Large intestine (tissue), 3 donors: Measurements from ENCODE around the gene TCTN1. TPM values are rescaled to one million over a fixed set of nuclear protein-coding genes. Genes with fewer than 3 reads are reported as not detected.
A peak's percentile ranks its signal among the peaks of the same experiment; 100 is the strongest.
"Not testable (repeated sequence)": the region's sequence is repeated elsewhere in the genome, so short reads cannot be mapped to it uniquely, and the experiment has no call there.

ENCODE experiments used
- DNase-seq, 2 donors: peaks; one replicate each; pipeline versions ENCODE4 v3.0.0 to v3.0.0-alpha.2; 2013
- H3K27ac ChIP-seq: one replicate; pipeline ENCODE4 v1.5.1; 2013; ENCODE audit warnings: low read length
- H3K27me3 ChIP-seq: 2 replicates; pipeline ENCODE4 v1.6.1; 2013; ENCODE audit warnings: low read length; ENCODE audit not compliant: control insufficient read depth, insufficient read depth
- H3K36me3 ChIP-seq: 2 replicates; pipeline ENCODE4 v1.6.1; 2013; ENCODE audit warnings: low read length; ENCODE audit not compliant: control insufficient read depth, insufficient read depth
- H3K4me1 ChIP-seq: one replicate; pipeline ENCODE4 v1.6.1; 2013; ENCODE audit warnings: low read length; ENCODE audit not compliant: control insufficient read depth, insufficient read depth
- H3K4me3 ChIP-seq: one replicate; pipeline ENCODE4 v1.5.1; 2013; ENCODE audit warnings: low read length
- H3K9me3 ChIP-seq: one replicate; pipeline ENCODE4 v1.6.1; 2013; ENCODE audit warnings: mild to moderate bottlenecking, low read depth, low read length, moderate library complexity; ENCODE audit not compliant: control insufficient read depth
- WGBS: methylation state at CpG from one replicate; pipeline ENCODE4 v1.1.5; 2013; ENCODE audit warnings: low lambda C conversion rate; ENCODE audit not compliant: insufficient coverage; 5-methylcytosine and 5-hydroxymethylcytosine counted together
- polyA plus RNA-seq: library from polyadenylated mRNA; unstranded; fragments of 120-200 nt; gene quantifications from one replicate; pipeline ENCODE4 v1.2.1, GENCODE V29; 2013

Gene TCTN1
- polyA plus RNA-seq, 1 donor = 25.2 TPM

- not testable (repeated sequence) for H3K27me3 ChIP-seq, H3K36me3 ChIP-seq, H3K4me1 ChIP-seq, H3K27ac ChIP-seq, H3K9me3 ChIP-seq, H3K4me3 ChIP-seq
- 33% methylated on average over 2 of the region's 14 CpGs for WGBS
- peak in 1 of 2 donors; percentile 40 for DNase-seq
Observed at GRCh38 chr12:110602085-110602814, 11.7 kb upstream of the TCTN1 start.

- 100% methylated on average over 1 of the region's 8 CpGs for WGBS
- no peaks in the 10 kb centered on the region for H3K4me1 ChIP-seq
- no peak for DNase-seq
- H3K9me3 ChIP-seq = no peaks in the 10 kb centered on the region
- H3K36me3 ChIP-seq = no peaks in the 10 kb centered on the region
- H3K4me3 ChIP-seq = no peak overlapping the region
- H3K27ac ChIP-seq = no peak overlapping the region
- no peaks in the 10 kb centered on the region for H3K27me3 ChIP-seq
Observed at GRCh38 chr12:110606253-110606611, 7.7 kb upstream of the TCTN1 start.

- peak overlapping the region; percentile 75 for H3K4me3 ChIP-seq
- peak overlapping the region; percentile 23 for H3K27ac ChIP-seq
- no peaks in the 10 kb centered on the region for H3K36me3 ChIP-seq
- peaks cover 3% of the 10 kb centered on the region for H3K4me1 ChIP-seq
- WGBS = no CpG with 5 or more reads among the region's 23 CpGs
- no peaks in the 10 kb centered on the region for H3K9me3 ChIP-seq
- no peaks in the 10 kb centered on the region for H3K27me3 ChIP-seq
- DNase-seq = no peak
Observed at GRCh38 chr12:110613071-110613770, 708 bp upstream of the TCTN1 start.

GRCh38 chr12:110615171-110615570 is 1.2 kb downstream of the TCTN1 start:
- H3K27ac ChIP-seq = no peak overlapping the region
- no peaks in the 10 kb centered on the region for H3K27me3 ChIP-seq
- H3K9me3 ChIP-seq = no peaks in the 10 kb centered on the region
- peaks cover 3% of the 10 kb centered on the region for H3K4me1 ChIP-seq
- 100% methylated on average over 5 of the region's 8 CpGs for WGBS
- no peak for DNase-seq
- no peak overlapping the region for H3K4me3 ChIP-seq
- no peaks in the 10 kb centered on the region for H3K36me3 ChIP-seq

GRCh38 chr12:110616471-110617115 is 2.7 kb downstream of the TCTN1 start:
- H3K4me1 ChIP-seq = peaks cover 3% of the 10 kb centered on the region
- no peaks in the 10 kb centered on the region for H3K36me3 ChIP-seq
- no peak overlapping the region for H3K4me3 ChIP-seq
- no peaks in the 10 kb centered on the region for H3K27me3 ChIP-seq
- H3K9me3 ChIP-seq = no peaks in the 10 kb centered on the region
- no CpG with 5 or more reads among the region's 5 CpGs for WGBS
- H3K27ac ChIP-seq = no peak overlapping the region
- DNase-seq = no peak

GRCh38 chr12:110619534-110619953 is 5.6 kb downstream of the TCTN1 start:
- Histone ChIP-seq H3K27ac (no peak overlapping the region), H3K9me3 (no peaks in the 10 kb centered on the region), H3K4me3 (no peak overlapping the region), H3K36me3 (no peaks in the 10 kb centered on the region), H3K4me1 (peaks cover 1% of the 10 kb centered on the region), H3K27me3 (no peaks in the 10 kb centered on the region)
- 100% methylated on average over 1 of the region's 4 CpGs for WGBS
- DNase-seq = no peak

GRCh38 chr12:110622582-110622981 is 8.7 kb downstream of the TCTN1 start:
- Histone ChIP-seq H3K4me3 (no peak overlapping the region), H3K36me3 (no peaks in the 10 kb centered on the region), H3K27me3 (no peaks in the 10 kb centered on the region), H3K9me3 (no peaks in the 10 kb centered on the region), H3K27ac (no peak overlapping the region), H3K4me1 (no peaks in the 10 kb centered on the region)
- DNase-seq = peak; percentile 48 to 63
- WGBS = no CpG with 5 or more reads among the region's 3 CpGs

GRCh38 chr12:110627500-110628195 is 13.7 kb downstream of the TCTN1 start:
- H3K27me3 ChIP-seq = no peaks in the 10 kb centered on the region
- DNase-seq = no peak
- H3K9me3 ChIP-seq = no peaks in the 10 kb centered on the region
- H3K4me3 ChIP-seq = no peak overlapping the region
- 89% methylated on average over 4 of the region's 8 CpGs for WGBS
- H3K4me1 ChIP-seq = no peaks in the 10 kb centered on the region
- peaks cover 10% of the 10 kb centered on the region for H3K36me3 ChIP-seq
- no peak overlapping the region for H3K27ac ChIP-seq

GRCh38 chr12:110635055-110635454 is 21.1 kb downstream of the TCTN1 start:
- no peaks in the 10 kb centered on the region for H3K27me3 ChIP-seq
- no peak overlapping the region for H3K4me3 ChIP-seq
- H3K4me1 ChIP-seq = no peaks in the 10 kb centered on the region
- H3K36me3 ChIP-seq = peaks cover 14% of the 10 kb centered on the region
- no peak overlapping the region for H3K27ac ChIP-seq
- DNase-seq = no peak
- no peaks in the 10 kb centered on the region for H3K9me3 ChIP-seq

GRCh38 chr12:110636516-110636915 is 22.6 kb downstream of the TCTN1 start:
- Histone ChIP-seq H3K4me3 (no peak overlapping the region), H3K27ac (no peak overlapping the region), H3K27me3 (no peaks in the 10 kb centered on the region), H3K36me3 (peaks cover 19% of the 10 kb centered on the region), H3K4me1 (no peaks in the 10 kb centered on the region), H3K9me3 (no peaks in the 10 kb centered on the region)
- no peak for DNase-seq
- WGBS = no CpG with 5 or more reads among the region's 5 CpGs
